H1 (cell line): Measurements from ENCODE around the gene TPRN. TPM values are rescaled to one million over a fixed set of nuclear protein-coding genes. Genes with fewer than 3 reads are reported as not detected.

Source experiments
- CTCF ChIA-PET: fragments of 300-600 bp; sonication (Branson Sonifier 250); formaldehyde crosslinking; loops from one replicate; lab custom pipeline; 2021; ENCODE audit not compliant: partially characterized antibody; lab: Charles Lee
- POLR2A ChIA-PET: fragments of 300-600 bp; sonication (Branson Sonifier 250); formaldehyde crosslinking; loops from one replicate; lab custom pipeline; 2021; ENCODE audit warnings: inconsistent platforms; ENCODE audit not compliant: partially characterized antibody; lab: Charles Lee
- DNase-seq, 2 experiments: peaks; one replicate each; pipeline versions ENCODE4 v3.0.0 to v3.0.0-alpha.2; 2010 to 2022; ENCODE audit warnings: low spot score in 2 of 2, low read depth in 1 of 2, mixed read lengths in 1 of 2
- FAIRE-seq: peaks from 2 replicates; lab custom pipeline; 2011; peaks lifted over from hg19 to GRCh38; lab: Jason Lieb, UNC
- H2AFZ ChIP-seq: 2 replicates; pipeline ENCODE4 v1.8.1; 2012; ENCODE audit warnings: low read length, inconsistent platforms
- H2AK5ac ChIP-seq: 2 replicates; pipeline ENCODE4 v1.6.1; 2013; ENCODE audit warnings: low read depth, low read length
- H2BK120ac ChIP-seq: replicated peaks from 2 replicates; pipeline ENCODE3; 2013; ENCODE audit warnings: low read depth, low read length, inconsistent platforms
- H2BK12ac ChIP-seq: 2 replicates; pipeline ENCODE4 v1.6.1; 2013; ENCODE audit warnings: low read depth, low read length
- H2BK15ac ChIP-seq: 2 replicates; pipeline ENCODE4 v1.6.1; 2013; ENCODE audit warnings: low read length
- H2BK20ac ChIP-seq: 2 replicates; pipeline ENCODE4 v1.6.1; 2013; ENCODE audit warnings: low read length
- H2BK5ac ChIP-seq: 2 replicates; pipeline ENCODE4 v1.6.1; 2013; ENCODE audit warnings: low read depth, low read length
- H3K14ac ChIP-seq: 2 replicates; pipeline ENCODE4 v1.6.1; 2013; ENCODE audit warnings: inconsistent platforms; ENCODE audit not compliant: insufficient read length
- H3K18ac ChIP-seq: 2 replicates; pipeline ENCODE4 v1.6.1; 2013; ENCODE audit warnings: low read length; ENCODE audit errors: extremely low read depth
- H3K23ac ChIP-seq: 2 replicates; pipeline ENCODE4 v1.6.1; 2013; ENCODE audit warnings: inconsistent platforms; ENCODE audit not compliant: insufficient read length
- H3K23me2 ChIP-seq: 2 replicates; pipeline ENCODE4 v1.6.1; 2013; ENCODE audit warnings: low read depth, low read length
- H3K27ac ChIP-seq: 2 replicates; pipeline ENCODE4 v1.6.1; 2011; ENCODE audit warnings: low read depth, low read length, inconsistent platforms
- H3K27me3 ChIP-seq, 4 experiments: replicated peaks in 1 of 4; 1 replicate in 1 of 4; 2 replicates in 3 of 4; pipeline versions ENCODE4 v1.6.1 to v1.8.1; 2011 to 2013; ENCODE audit warnings: low read length in 3 of 4, mild to moderate bottlenecking in 3 of 4, inconsistent platforms in 2 of 4, mixed read lengths in 2 of 4, moderate library complexity in 1 of 4; ENCODE audit not compliant: control insufficient read depth in 3 of 4, insufficient read depth in 3 of 4; ENCODE audit errors: extremely low read depth in 1 of 4
- H3K36me3 ChIP-seq, 4 experiments: 2 replicates each; pipeline versions ENCODE4 v1.6.1 to v1.8.1; 2011 to 2013; ENCODE audit warnings: mild to moderate bottlenecking in 4 of 4, low read length in 3 of 4, moderate library complexity in 2 of 4, control low read depth in 1 of 4, inconsistent platforms in 1 of 4; ENCODE audit not compliant: insufficient read depth in 4 of 4, control insufficient read depth in 2 of 4
- H3K4ac ChIP-seq: replicated peaks from 2 replicates; pipeline ENCODE3; 2013; ENCODE audit warnings: low read length, low read depth, mixed read lengths, inconsistent platforms; ENCODE audit not compliant: insufficient read length
- H3K4me1 ChIP-seq, 4 experiments: replicated peaks in 1 of 4; 1 replicate in 1 of 4; 2 replicates in 3 of 4; pipeline versions ENCODE4 v1.6.1 to v1.8.1; 2011 to 2013; ENCODE audit warnings: low read length in 3 of 4, inconsistent platforms in 2 of 4, mixed read lengths in 1 of 4; ENCODE audit not compliant: insufficient read depth in 4 of 4, control insufficient read depth in 3 of 4
- H3K4me2 ChIP-seq, 2 experiments: 2 replicates each; pipeline versions ENCODE4 v1.6.1 to v1.8.1; 2011 to 2013; ENCODE audit warnings: low read depth in 2 of 2, low read length in 2 of 2, control low read depth in 1 of 2, inconsistent platforms in 1 of 2, mild to moderate bottlenecking in 1 of 2; ENCODE audit not compliant: insufficient read depth in 1 of 2
- H3K4me3 ChIP-seq, 4 experiments: fragments of 200-600, 300-600 bp in 1 of 4; sonication (generic), shearing (Covaris generic), sonication (Bioruptor Twin) in 1 of 4; 2 replicates each; pipeline versions ENCODE4 v1.5.1 to v1.8.1; 2011 to 2016; ENCODE audit warnings: low read length in 4 of 4, low read depth in 3 of 4, control low read depth in 2 of 4, inconsistent platforms in 2 of 4, mild to moderate bottlenecking in 2 of 4, mixed read lengths in 1 of 4, moderate library complexity in 1 of 4; ENCODE audit not compliant: insufficient read depth in 2 of 4; ENCODE audit errors: extremely low read depth in 1 of 4
- H3K56ac ChIP-seq: replicated peaks from 2 replicates; pipeline ENCODE3; 2013; ENCODE audit warnings: low read depth, mild to moderate bottlenecking, mixed read lengths, low read length, inconsistent platforms; ENCODE audit not compliant: insufficient read length
- H3K79me1 ChIP-seq: 2 replicates; pipeline ENCODE4 v1.6.1; 2013; ENCODE audit warnings: low read depth, low read length, control low read depth
- H3K79me2 ChIP-seq, 2 experiments: 2 replicates each; pipeline versions ENCODE4 v1.6.1 to v1.8.1; 2012 to 2013; ENCODE audit warnings: low read length in 2 of 2, mild to moderate bottlenecking in 2 of 2, inconsistent platforms in 1 of 2; ENCODE audit not compliant: insufficient read depth in 2 of 2, control insufficient read depth in 1 of 2
- H3K9ac ChIP-seq, 4 experiments: replicated peaks in 1 of 4; 1 replicate in 1 of 4; 2 replicates in 3 of 4; pipeline versions ENCODE4 v1.6.1 to v1.8.1; 2011 to 2013; ENCODE audit warnings: low read depth in 3 of 4, low read length in 3 of 4, control low read depth in 2 of 4, mild to moderate bottlenecking in 2 of 4, moderate library complexity in 2 of 4, inconsistent platforms in 1 of 4; ENCODE audit errors: extremely low read depth in 1 of 4
- H3K9me3 ChIP-seq, 2 experiments: 2 replicates each; pipeline versions ENCODE4 v1.6.1 to v1.8.1; 2012 to 2013; ENCODE audit warnings: mild to moderate bottlenecking in 2 of 2, moderate library complexity in 2 of 2, control low read depth in 1 of 2, inconsistent platforms in 1 of 2, low read depth in 1 of 2, low read length in 1 of 2, mixed read lengths in 1 of 2; ENCODE audit not compliant: insufficient read depth in 2 of 2
- H4K20me1 ChIP-seq, 2 experiments: replicated peaks in 1 of 2; 2 replicates each; pipeline versions ENCODE3 to v1.8.1; 2011 to 2013; ENCODE audit warnings: inconsistent platforms in 2 of 2, low read length in 2 of 2, mild to moderate bottlenecking in 1 of 2; ENCODE audit not compliant: insufficient read depth in 2 of 2, control insufficient read depth in 1 of 2
- H4K5ac ChIP-seq: 2 replicates; pipeline ENCODE4 v1.6.1; 2013; ENCODE audit warnings: low read length, low read depth, mixed read lengths, inconsistent platforms; ENCODE audit not compliant: insufficient read length
- H4K8ac ChIP-seq: 2 replicates; pipeline ENCODE4 v1.8.0; 2013; ENCODE audit warnings: mild to moderate bottlenecking, moderate library complexity, low read length, inconsistent platforms; ENCODE audit not compliant: insufficient read depth; ENCODE audit errors: extremely low read depth
- H4K91ac ChIP-seq: replicated peaks from 2 replicates; pipeline ENCODE3; 2013; ENCODE audit warnings: low read length, mixed read lengths, inconsistent platforms; ENCODE audit not compliant: insufficient read length
- ASH2L ChIP-seq: fragments of 200-600, 300-600 bp; sonication (generic); IDR thresholded peaks from one replicate; pipeline ENCODE4 v1.7.1; 2017; ENCODE audit warnings: low read length
- BACH1 ChIP-seq: IDR thresholded peaks from 2 replicates; pipeline ENCODE4 v1.6.1; 2012; ENCODE audit warnings: low read length, improper control_type of control experiment
- CBX5 ChIP-seq: fragments of 300-800, 300-1000 bp; sonication (generic); IDR thresholded peaks from 2 replicates; pipeline ENCODE4 v1.7.1; 2016; ENCODE audit warnings: antibody characterized with exemption, low read length, low read depth
- CHD2 ChIP-seq: IDR thresholded peaks from 2 replicates; pipeline ENCODE4 v1.6.1; 2012; ENCODE audit warnings: low read length, improper control_type of control experiment
- CTBP2 ChIP-seq: IDR thresholded peaks from 2 replicates; pipeline ENCODE4 v1.7.0; 2011; ENCODE audit warnings: borderline replicate concordance, mild to moderate bottlenecking, moderate library complexity, mixed read lengths, low read length; ENCODE audit not compliant: insufficient read depth, insufficient read length
- E2F6 ChIP-seq: IDR thresholded peaks from 2 replicates; pipeline ENCODE4 v1.6.1; 2012; ENCODE audit warnings: inconsistent platforms
- EZH2 ChIP-seq: fragments of 200-600 bp; sonication (generic); IDR thresholded peaks from 2 replicates; pipeline ENCODE4 v1.7.1; 2012; ENCODE audit warnings: low read depth, mild to moderate bottlenecking, moderate library complexity, low read length, inconsistent platforms; ENCODE audit not compliant: severe bottlenecking
- FOSL1 ChIP-seq: IDR thresholded peaks from 2 replicates; pipeline ENCODE4 v1.6.1; 2011; ENCODE audit warnings: mild to moderate bottlenecking, low read depth, low read length, moderate library complexity; ENCODE audit not compliant: insufficient read depth
- GABPA ChIP-seq: IDR thresholded peaks from 2 replicates; pipeline ENCODE4 v1.6.1; 2011; ENCODE audit warnings: mild to moderate bottlenecking, low read length, moderate library complexity, borderline replicate concordance; ENCODE audit not compliant: insufficient read depth
- MAX ChIP-seq: IDR thresholded peaks from 2 replicates; pipeline ENCODE4 v1.6.1; 2012; ENCODE audit warnings: inconsistent platforms
- POLR2A ChIP-seq, 2 experiments: IDR thresholded peaks; 1 replicate in 1 of 2; 2 replicates in 1 of 2; pipeline ENCODE4 v1.6.1; 2011; ENCODE audit warnings: low read depth in 2 of 2, low read length in 2 of 2, mild to moderate bottlenecking in 2 of 2; ENCODE audit errors: control extremely low read depth in 1 of 2
- SP1 ChIP-seq: IDR thresholded peaks from 2 replicates; pipeline ENCODE4 v1.6.1; 2011; ENCODE audit warnings: low read depth, low read length
- SRF ChIP-seq: IDR thresholded peaks from 2 replicates; pipeline ENCODE4 v1.6.1; 2011; ENCODE audit warnings: mild to moderate bottlenecking, low read depth, low read length, moderate library complexity
- SUZ12 ChIP-seq: fragments of 200-600 bp; sonication (generic); IDR thresholded peaks from 2 replicates; pipeline ENCODE4 v1.6.1; 2012; ENCODE audit warnings: mild to moderate bottlenecking, inconsistent platforms, low read length, moderate library complexity, mixed read lengths
- WGBS, 2 experiments: shearing (Covaris generic) in 1 of 2; methylation state at CpG; one replicate each; pipeline versions ENCODE4 v1.1.6 to v1.1.7; 2013 to 2015; ENCODE audit warnings: low lambda C conversion rate in 2 of 2, mixed read lengths in 2 of 2, inconsistent platforms in 1 of 2, low coverage in 1 of 2, missing lambda C conversion rate in 1 of 2; ENCODE audit not compliant: insufficient replicate concordance in 2 of 2, insufficient coverage in 1 of 2, insufficient read length in 1 of 2; ENCODE audit errors: extremely low coverage in 1 of 2, missing lambda C conversion rate in 1 of 2; 5-methylcytosine and 5-hydroxymethylcytosine counted together
- polyA plus RNA-seq, 7 experiments: library from polyadenylated mRNA; depleted of rRNA in 3 of 7; stranded (reverse) in 5 of 7; unstranded in 2 of 7; fragments of >200 nt in 5 of 7; fragments of 200-250 nt in 2 of 7; gene quantifications; 1 replicate in 5 of 7; 2 replicates in 1 of 7; 4 replicates in 1 of 7; pipeline versions ENCODE4 v1.2.1 to v1.2.3, GENCODE V29; 2011 to 2013; ENCODE audit warnings: missing spikeins in 2 of 7, mixed read lengths in 2 of 7
- total RNA-seq: library from RNA; stranded (reverse); fragmentation: NEBNext Ultra II Directional; extraction: Animal tissue kit (Norgen Biotek cat#: 25700); gene quantifications from 2 replicates; pipeline ENCODE4 v1.2.1, GENCODE V29; 2021

The TPRN gene
- total and polyA plus RNA-seq, 2 of the 8 experiments (the other 6 are each of a cell fraction or from before 2014, with no cell fraction given): 9.7 to 23.2 TPM

GRCh38 chr9:137168573-137168903 lies 32.0 kb downstream of the TPRN start:
- POLR2A ChIA-PET: interaction anchor here (0.6 to 3.0 kb wide), 9 partner anchors 11 to 98 kb away, joined by 3 to 14 read pairs (median 4); partner anchors contain the start of gene TUBB4B
- Histone ChIP-seq H4K91ac (no peak overlapping the region), H2BK20ac (no peak overlapping the region), H2BK15ac (no peak overlapping the region), H3K27me3 (peaks cover 43 to 90% (median 74%) of the 10 kb centered on the region in 4 experiments), H2AK5ac (no peak overlapping the region), H3K79me1 (no peaks in the 10 kb centered on the region; the same call in 1 of the 2 replicates), H4K8ac (no peak overlapping the region), H3K18ac (no peak overlapping the region), H2BK120ac (no peak overlapping the region), H3K14ac (no peak overlapping the region), H3K4ac (no peak overlapping the region), H4K20me1 (peaks cover 0 to 13% of the 10 kb centered on the region in 2 experiments), H3K79me2 (no peaks in the 10 kb centered on the region), H3K4me1 (peaks cover 0 to 16% (median 11%) of the 10 kb centered on the region in 4 experiments; a peak in 6 of 7 replicates), H3K36me3 (no peaks in the 10 kb centered on the region; a peak in 1 of 8 replicates), H3K9ac (no peak overlapping the region), H3K23ac (no peak overlapping the region), H3K56ac (no peak overlapping the region), H3K9me3 (no peaks in the 10 kb centered on the region), H3K4me3 (peak overlapping the region; percentile 35 to 65 (median 49); a peak in 7 of 8 replicates), H4K5ac (no peak overlapping the region), H2BK12ac (no peak overlapping the region), H2BK5ac (no peak overlapping the region), H3K4me2 (peak overlapping the region; percentile 68 to 96), H3K27ac (no peak overlapping the region), H3K23me2 (peaks cover 15% of the 10 kb centered on the region; the same call in 1 of the 2 replicates), H2AFZ (no peak overlapping the region)
- 0% methylated on average over 16 of the region's 36 CpGs; no CpG with 5 or more reads in 1 of the 2 experiments for WGBS, 2 experiments
- CTCF ChIA-PET: interaction anchor here (0.9 to 2.2 kb wide), 5 partner anchors 11 to 139 kb away, joined by 3 to 5 read pairs (median 3); a partner anchor contains a TSS
- no peak for FAIRE-seq
- TF ChIP-seq SRF (no peak), GABPA (no peak), CHD2 (no peak), BACH1 (no peak), SP1 (no peak), SUZ12 (peak; percentile 80), E2F6 (0 out of 2 replicates have a peak, but pooled peaks have one; percentile 27), POLR2A (IDR thresholded peaks at IDR 0.05; ENCODE audit: control extremely low read depth in 1 of 2, low read depth in 2 of 2, low read length in 2 of 2) (no peak), MAX (peak; percentile 24), EZH2 (peak; percentile 79), FOSL1 (no peak), CBX5 (no peak), CTBP2 (no peak), ASH2L (no peak)
- DNase-seq: peak in 1 of 2 experiments; percentile 64
